Brain microvascular endothelial cell (primary cell): ENCODE measurements around the gene BACE2.
"Not testable (repeated sequence)": the region's sequence is repeated elsewhere in the genome, so short reads cannot be mapped to it uniquely, and the experiment has no call there.

Source experiments
- DNase-seq: peaks from one replicate; pipeline ENCODE4 v3.0.0-alpha.2; 2020
- H3K27ac ChIP-seq: fragments of 250-450 bp; sonication (Bioruptor Pico); 2 replicates; pipeline ENCODE4 v1.5.1; 2020; ENCODE audit warnings: mild to moderate bottlenecking, moderate library complexity
- H3K27me3 ChIP-seq: fragments of 250-450 bp; sonication (Bioruptor Pico); replicated peaks from 2 replicates; pipeline ENCODE4 v1.5.1; 2020; ENCODE audit warnings: mild to moderate bottlenecking
- H3K36me3 ChIP-seq: fragments of 250-450 bp; sonication (Bioruptor Pico); replicated peaks from 2 replicates; pipeline ENCODE4 v1.5.1; 2020; ENCODE audit warnings: mild to moderate bottlenecking
- H3K4me3 ChIP-seq: 2 replicates; pipeline ENCODE4 v1.5.1; 2011; ENCODE audit warnings: low read depth, mild to moderate bottlenecking, control low read depth, low read length, moderate library complexity
- CTCF ChIP-seq: IDR thresholded peaks from 2 replicates; pipeline ENCODE4 v1.5.1; 2011; ENCODE audit warnings: low read depth, mild to moderate bottlenecking, moderate library complexity, low read length, control low read depth, inconsistent platforms; ENCODE audit errors: missing control alignments
- in situ Hi-C: cut with HindIII; loops from 2 replicates; pipeline ENCODE4 v1.10.0; 2017; ENCODE audit warnings: low sequenced_read_pairs, low pct_ligation_motif_present

The BACE2 gene

GRCh38 chr21:41196993-41197392 is 29.0 kb downstream of the BACE2 start:
- Histone ChIP-seq H3K4me3 (no peak overlapping the region), H3K36me3 (no peaks in the 10 kb centered on the region), H3K27me3 (no peaks in the 10 kb centered on the region), H3K27ac (no peak overlapping the region)
- in situ Hi-C loops, result no loop called here
- DNase-seq, result no peak
- no peak for TF ChIP-seq CTCF

GRCh38 chr21:41197582-41197981 is 29.6 kb downstream of the BACE2 start:
- in situ Hi-C loops, result no loop called here
- no peak for TF ChIP-seq CTCF
- Histone ChIP-seq H3K36me3 (no peaks in the 10 kb centered on the region), H3K4me3 (no peak overlapping the region), H3K27ac (no peak overlapping the region), H3K27me3 (no peaks in the 10 kb centered on the region)
- DNase-seq, result no peak

GRCh38 chr21:41198647-41199046 is 30.7 kb downstream of the BACE2 start:
- in situ Hi-C loops, H3K4me3 ChIP-seq, H3K27me3 ChIP-seq, H3K27ac ChIP-seq, H3K36me3 ChIP-seq, DNase-seq: not testable (repeated sequence)

- Histone ChIP-seq H3K4me3 (no peak overlapping the region), H3K27me3 (no peaks in the 10 kb centered on the region), H3K27ac (no peak overlapping the region), H3K36me3 (no peaks in the 10 kb centered on the region)
- in situ Hi-C loops, result no loop called here
- no peak for DNase-seq
- TF ChIP-seq CTCF, result no peak
These were observed 31.2 kb downstream of the BACE2 start for GRCh38 chr21:41199123-41199522.

- no peaks in the 10 kb centered on the region for H3K36me3 ChIP-seq
- H3K27me3 ChIP-seq, result no peaks in the 10 kb centered on the region
- TF ChIP-seq CTCF, result no peak
- DNase-seq, result no peak
- no peak overlapping the region for H3K27ac ChIP-seq
- in situ Hi-C loops, result no loop called here
- H3K4me3 ChIP-seq, result no peak overlapping the region
These were observed 31.6 kb downstream of the BACE2 start for GRCh38 chr21:41199588-41199987.

- no peak for DNase-seq
- no peaks in the 10 kb centered on the region for H3K36me3 ChIP-seq
- H3K27ac ChIP-seq, result no peak overlapping the region
- H3K27me3 ChIP-seq, result no peaks in the 10 kb centered on the region
- no peak overlapping the region for H3K4me3 ChIP-seq
- in situ Hi-C loops, result no loop called here
- no peak for TF ChIP-seq CTCF
These were observed 33.4 kb downstream of the BACE2 start for GRCh38 chr21:41201385-41201784.
